HG03565 (cell line): ENCODE results near the gene FAM193B.

ENCODE experiments used
- ATAC-seq: cut with Tn5 transposase; IDR thresholded peaks from one replicate; pipeline ENCODE4 v1.9.1; 2021; ENCODE audit warnings: mild to moderate bottlenecking, moderate library complexity; ENCODE audit not compliant: unreplicated experiment

The FAM193B gene

GRCh38 chr5:177501874-177502678 is 52.3 kb downstream of the FAM193B start:
- ATAC-seq, result no peak

DNA sequence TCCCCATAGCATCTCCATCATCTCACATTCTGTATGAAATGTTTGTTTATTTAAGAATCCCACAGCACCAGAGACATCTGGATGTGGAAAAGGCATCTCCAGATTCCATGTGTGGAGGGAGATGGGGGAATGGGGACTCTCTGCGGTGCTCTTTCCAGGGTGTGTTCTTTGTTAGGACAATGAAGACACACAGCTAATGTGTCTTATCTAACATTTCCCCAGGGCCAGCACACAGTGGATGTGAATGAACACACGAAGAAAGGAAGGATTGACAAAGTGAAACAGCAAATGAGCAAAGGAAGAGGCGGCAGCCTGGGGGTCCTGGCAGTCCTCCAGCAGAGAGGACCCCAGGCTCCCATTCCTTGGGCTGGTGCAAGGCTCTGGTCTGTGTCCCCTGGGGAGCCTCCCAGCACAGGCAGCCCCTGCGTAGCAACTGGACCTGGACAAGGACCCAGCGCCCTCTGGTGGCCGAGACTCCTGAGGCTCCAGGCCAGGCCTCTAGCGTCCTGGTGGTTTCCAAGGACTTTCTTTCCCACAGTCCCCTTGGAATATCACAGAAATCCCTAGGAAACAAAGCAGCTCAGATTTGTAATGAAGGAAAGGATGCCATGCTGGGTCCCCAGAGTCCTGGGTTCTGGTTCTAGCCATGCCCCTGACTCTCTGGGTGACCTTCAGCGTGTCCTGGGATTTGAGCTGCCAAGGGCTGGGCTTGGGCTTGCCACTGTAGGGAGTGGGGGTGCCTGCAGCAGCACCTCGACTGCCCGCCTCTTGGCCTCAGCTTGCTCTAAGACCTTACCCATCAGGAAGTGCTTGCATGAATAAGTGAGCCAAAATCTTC is 53.5 kb downstream of the FAM193B start:
- ATAC-seq, result no peak

- ATAC-seq, result no peak
Observed at GRCh38 chr5:177499842-177500241, 54.5 kb downstream of the FAM193B start.

GRCh38 chr5:177498013-177498787 is 56.2 kb downstream of the FAM193B start:
- peak; percentile 2 for ATAC-seq

DNA sequence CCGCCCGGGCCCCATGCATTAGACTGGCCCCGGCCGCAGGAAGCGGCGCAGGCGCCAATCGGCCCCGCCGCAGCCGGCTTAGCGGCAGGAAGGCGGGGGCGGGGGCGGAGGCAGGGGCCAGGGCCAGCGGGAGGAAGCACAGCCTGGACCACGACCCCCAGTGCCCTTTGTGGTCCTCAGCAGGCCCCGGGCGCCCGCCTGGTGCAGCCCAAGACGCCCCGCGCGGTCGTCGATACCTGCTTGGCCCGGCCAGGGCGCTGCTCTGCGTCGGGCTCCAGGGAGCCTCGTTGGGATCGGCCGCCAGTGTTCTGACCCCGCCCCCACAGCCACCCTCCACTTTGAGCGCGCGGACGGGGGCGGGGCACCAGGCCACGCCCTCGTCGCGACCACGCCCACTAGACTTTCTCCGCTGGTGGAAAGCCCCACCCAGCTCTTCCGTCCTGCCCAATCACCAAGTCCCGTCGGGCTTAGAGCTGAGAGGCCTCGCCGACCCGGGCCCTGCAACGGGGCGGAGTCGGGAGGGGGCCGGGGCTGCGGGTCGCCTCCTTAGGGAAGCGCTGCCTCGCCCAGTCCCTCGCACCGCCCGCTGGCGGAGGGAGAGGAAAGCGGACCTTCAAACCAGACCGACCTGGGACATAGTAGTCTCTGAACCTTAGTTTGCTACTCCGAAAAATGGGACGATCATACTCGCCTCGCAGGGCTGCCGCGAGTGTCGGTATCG is 56.9 kb downstream of the FAM193B start, which contains the start of gene PDLIM7:
Gene PDLIM7, minus strand, starts transcription at position 313 of the 721 bp plus-strand sequence. CDS start 1,092 bp downstream, outside the sequence.
- ATAC-seq, result peak; percentile 62

DNA sequence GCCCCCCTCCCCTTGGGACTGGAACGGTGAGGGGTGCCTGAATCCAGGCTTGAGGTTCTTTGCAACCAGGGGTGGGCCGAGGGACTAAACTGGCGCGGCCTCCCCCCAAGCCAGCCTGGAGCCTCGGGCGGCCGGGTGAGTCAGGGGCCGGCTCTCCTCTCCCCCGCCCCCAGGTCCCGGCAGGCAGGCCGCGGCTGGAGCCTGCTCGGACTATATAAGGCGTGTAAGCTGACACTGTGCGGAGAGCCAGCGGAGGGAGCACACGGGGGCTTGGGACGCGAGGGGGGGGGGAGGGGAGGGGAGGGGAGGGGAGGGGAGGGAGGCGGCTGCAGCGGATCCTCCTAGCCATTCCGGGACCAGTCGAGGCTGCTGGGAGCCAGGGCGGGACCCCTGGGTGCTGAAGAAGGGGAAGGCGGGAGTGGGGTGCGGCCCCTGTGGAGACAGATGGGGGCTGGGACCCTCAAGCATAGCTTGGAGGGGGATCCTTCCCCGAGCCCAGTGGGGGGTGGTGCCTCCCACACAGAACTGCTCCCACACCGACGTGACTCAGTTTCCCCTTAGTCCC is 57.6 kb downstream of the FAM193B start:
- no peak for ATAC-seq

- ATAC-seq, result no peak
Observed at GRCh38 chr5:177496070-177496726, 58.2 kb downstream of the FAM193B start.

DNA sequence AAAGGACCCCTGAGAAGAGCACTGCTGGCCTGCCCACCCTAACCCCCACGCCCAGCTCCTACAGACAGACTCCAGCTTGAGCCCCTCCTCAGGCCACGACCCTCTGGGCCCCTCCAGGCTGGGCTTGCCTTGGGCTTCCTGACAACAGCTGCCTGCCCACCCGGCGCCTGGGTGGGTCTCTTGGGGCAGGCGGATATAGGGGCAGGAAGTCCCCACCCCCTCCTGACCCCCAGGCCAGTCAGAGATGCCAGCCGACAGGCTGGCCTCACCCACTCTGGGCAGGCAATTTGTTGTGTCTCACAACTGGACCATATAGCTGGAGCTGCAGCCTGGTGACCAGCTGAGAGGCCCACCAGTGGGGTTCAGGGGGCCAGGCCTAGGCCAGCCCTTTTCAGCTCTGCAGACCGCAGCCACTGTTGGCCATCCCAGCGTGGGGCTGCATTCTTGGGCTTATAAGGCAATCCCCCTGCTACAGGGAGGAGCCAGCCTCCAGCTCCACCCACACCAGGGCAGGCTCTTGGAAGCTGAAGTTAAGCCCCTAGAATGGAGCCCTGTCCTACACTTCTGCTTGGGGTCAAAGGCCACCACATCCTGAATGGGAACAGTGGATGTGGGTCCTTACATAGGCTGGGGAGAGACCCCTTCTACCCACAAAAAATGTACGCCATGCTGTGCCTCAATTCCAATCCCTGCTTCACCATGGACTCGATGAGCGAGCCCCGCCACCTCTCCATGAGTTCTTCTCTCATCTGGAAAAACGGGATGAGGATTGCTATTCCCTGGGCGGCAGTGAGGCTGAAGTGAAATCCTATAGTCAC is 58.9 kb downstream of the FAM193B start:
- ATAC-seq, result no peak

DNA sequence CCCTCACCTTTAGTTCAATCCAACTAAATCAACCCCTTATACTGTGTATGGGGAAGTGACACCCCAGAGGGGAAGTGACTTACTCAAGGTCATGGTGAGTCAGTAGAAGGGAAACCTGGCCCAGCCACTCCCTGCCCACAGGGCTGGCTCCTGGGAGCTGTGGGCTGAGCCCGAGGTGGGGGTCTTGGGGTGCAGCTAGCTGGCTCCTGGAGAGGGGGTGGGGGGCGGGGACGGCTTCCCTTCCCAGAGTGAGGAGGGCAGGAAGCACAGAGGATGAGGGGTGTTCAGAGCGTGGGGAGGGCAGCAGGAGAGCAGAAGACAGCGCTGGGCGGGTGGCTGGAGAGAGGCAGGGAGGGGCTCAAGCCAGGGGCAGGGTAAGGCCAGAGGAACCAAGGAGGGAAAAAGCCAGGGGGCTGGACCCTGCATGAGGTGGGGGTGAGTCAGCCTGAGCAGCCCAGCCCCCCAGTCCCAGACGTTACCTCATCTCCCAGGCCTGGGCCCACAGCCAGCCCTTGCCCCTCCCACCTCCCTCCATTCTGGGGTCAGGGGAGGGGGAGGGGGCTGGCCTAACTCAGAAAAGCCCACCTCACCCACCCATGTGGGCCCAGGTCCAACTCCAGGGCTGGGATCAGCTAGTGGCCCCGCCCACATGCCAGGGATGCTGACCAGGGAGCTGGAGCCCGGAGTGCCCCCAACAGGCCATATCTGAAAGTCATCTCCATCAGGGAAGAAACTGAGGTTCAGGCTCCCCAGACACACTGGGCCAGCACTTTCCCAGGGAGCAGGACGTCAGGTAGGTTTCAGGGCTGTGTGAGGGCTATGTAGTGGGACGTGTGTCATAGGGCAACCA is 59.8 kb downstream of the FAM193B start:
- ATAC-seq, result no peak

DNA sequence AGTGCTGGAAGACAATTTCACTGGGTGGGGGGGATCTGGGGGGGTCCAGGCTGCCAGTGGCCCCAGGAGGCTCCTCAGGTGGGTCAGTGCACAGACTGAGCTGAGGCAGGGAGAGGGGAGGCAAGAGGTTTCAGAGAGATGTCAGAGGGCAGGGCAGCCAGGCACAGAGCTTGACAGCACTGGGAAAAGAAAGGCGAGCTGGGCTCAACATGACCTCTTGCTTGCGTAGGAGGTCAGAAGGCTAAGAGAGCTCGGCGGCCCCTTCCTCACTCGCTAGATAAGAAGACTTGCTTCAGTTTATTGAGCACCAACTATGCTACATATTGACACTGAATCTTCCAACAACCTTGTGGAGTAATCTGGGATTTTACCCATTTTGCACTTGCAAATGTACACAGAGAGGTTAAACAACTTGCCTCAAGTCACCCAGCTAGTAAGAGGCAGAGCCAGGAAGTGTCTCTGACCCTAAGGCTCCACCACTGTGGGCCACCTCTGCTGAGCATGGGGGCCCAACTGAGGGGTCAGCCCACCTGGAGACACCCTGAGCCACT is 60.5 kb downstream of the FAM193B start:
- no peak for ATAC-seq

GRCh38 chr5:177492841-177493240 is 61.5 kb downstream of the FAM193B start:
- ATAC-seq, result no peak

DNA sequence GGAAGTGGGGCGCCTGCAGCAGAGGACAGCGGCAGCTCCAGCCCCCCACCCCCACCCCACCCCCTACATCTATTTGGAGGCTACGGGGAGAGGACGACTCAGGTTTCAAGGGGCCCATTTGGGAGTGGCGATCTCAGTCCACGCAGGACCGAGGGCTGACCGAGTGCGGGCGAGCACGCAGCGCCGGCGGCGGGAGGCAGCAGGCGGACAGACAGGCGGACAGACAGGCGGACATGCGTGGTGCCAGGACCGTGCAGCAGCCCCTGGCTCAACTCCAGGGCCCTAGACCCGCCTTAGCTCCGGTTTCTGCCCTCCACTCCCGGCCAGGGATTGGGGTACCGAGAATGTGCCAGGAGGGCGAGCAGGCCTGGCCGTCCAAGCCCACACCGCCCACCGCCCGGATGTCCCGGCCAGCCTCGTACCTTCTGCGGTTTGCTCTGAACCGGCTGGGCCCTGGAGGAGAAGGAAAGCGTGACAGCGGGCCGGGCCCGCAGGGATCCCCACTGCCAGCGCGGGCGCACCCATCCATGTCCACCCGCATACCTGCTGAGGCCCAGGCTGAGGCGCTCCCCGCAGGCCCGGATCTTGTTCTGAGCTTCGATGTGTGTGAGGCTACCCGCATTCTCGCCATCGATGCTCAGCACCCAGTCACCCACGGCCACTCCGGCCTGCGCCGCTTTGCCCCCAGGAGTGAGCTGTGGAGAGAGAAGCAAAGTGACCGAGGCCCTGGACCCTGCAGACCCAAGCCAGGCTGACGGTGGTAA is 62.2 kb downstream of the FAM193B start:
- no peak for ATAC-seq

DNA sequence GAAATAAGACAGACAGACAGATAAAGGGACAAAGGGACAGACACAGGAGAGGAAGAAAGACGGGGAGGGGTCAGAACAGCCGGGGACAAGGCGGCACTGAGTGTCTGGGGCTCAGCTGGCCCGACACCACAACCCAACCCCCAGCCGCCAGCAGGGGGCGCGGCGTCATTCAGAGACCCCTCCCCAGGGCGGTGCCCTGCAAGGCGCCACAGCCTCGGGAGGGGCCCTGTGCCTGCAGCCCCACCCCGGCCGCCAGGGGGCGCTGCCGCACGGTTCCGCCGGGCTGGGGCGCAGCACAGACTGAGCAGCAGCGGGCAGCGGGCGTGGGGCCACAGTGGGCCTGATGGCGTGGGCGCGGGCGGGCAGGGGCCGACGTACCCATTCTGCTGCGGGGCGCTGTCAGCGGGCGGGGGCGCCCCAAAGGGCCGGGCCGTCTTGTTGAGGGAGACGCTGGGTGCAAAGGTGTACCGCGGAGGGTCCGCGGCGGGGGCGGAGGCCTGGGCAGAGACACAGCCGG is 62.9 kb downstream of the FAM193B start:
- ATAC-seq, result no peak

- no peak for ATAC-seq
Observed at GRCh38 chr5:177490992-177491391, 63.4 kb downstream of the FAM193B start.

- no peak for ATAC-seq
Observed at GRCh38 chr5:177490311-177490991, 63.9 kb downstream of the FAM193B start.

DNA sequence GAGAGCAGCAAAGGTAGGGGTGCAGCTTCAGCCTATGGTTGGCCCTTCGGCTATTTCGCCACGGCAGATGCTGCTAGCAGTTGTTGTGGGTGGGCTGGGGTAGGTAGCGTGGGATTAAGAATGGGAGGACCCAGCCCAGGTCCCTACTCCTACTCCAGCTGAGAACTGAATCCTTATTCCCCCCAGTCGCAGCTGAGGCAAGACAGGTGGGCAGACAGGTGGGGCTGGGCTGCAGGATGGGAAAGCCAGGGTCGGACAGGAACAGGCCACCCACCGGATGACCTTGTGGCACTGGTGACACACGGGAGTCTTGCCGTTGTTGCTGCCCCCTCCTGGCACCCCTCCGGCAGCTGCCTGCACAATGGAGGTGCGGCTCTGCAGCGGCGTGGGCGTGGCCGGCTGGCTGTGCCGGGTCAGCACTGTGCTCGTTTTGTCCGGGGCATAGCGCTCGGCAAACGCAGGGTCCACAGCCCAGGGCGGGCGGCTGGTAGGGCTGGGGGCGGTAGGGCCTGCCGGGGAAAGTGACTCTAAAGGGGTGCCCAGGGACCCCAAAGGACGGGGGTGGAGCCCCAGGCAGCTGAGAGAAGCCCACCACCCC is 65.1 kb downstream of the FAM193B start:
- ATAC-seq, result no peak
